A549 treated with Hydrocortisone at 1 μM for 4 hours (cell line): Measurements from ENCODE around the gene OCLN. TPM values are rescaled to one million over a fixed set of nuclear protein-coding genes. Genes with fewer than 3 reads are reported as not detected.

Source experiments
- total RNA-seq: library from RNA; stranded (reverse); fragments of 200-300 nt; extraction: Qiagen RNA extraction; gene quantifications from 5 replicates; pipeline ENCODE4 v1.2.3, GENCODE V29; 2022

OCLN gene, protein sequence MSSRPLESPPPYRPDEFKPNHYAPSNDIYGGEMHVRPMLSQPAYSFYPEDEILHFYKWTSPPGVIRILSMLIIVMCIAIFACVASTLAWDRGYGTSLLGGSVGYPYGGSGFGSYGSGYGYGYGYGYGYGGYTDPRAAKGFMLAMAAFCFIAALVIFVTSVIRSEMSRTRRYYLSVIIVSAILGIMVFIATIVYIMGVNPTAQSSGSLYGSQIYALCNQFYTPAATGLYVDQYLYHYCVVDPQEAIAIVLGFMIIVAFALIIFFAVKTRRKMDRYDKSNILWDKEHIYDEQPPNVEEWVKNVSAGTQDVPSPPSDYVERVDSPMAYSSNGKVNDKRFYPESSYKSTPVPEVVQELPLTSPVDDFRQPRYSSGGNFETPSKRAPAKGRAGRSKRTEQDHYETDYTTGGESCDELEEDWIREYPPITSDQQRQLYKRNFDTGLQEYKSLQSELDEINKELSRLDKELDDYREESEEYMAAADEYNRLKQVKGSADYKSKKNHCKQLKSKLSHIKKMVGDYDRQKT
- total RNA-seq = 7.2 to 14.8 TPM (median 8.7 TPM) in 5 replicates

DNA sequence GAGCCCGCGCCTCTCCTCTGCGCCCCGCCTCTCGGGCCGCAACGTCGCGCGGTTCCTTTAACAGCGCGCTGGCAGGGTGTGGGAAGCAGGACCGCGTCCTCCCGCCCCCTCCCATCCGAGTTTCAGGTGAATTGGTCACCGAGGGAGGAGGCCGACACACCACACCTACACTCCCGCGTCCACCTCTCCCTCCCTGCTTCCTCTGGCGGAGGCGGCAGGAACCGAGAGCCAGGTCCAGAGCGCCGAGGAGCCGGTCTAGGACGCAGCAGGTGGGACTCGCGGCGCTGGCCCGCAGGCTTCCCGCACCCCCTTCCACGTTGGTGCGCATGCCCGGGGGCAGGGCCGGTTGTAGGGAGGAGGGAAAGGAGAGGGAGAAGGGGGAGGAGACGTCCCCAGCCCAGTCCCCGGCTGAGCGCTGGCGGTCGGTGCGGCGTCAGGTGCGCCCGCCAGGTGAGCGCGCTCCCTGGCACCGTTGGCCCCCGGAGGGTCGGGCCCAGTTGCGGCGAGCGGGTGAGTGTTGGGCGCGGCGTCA, at the start of gene OCLN:
Gene OCLN, plus strand, starts transcription at position 400 of the 532 bp plus-strand sequence. CDS start 11,455 bp downstream, outside the sequence.

GRCh38 chr5:69559908-69560330, 67.3 kb downstream of the OCLN start, which contains the start of gene GTF2H2C:
TSS of gene GTF2H2C (plus strand) at chr5:69560191. CDS start at chr5:69565133, 4,942 bp downstream.

Other genes with a start within 250 kb of the OCLN start
- 2.8 to 4.0 TPM (median 3.3 TPM) in 5 replicates for gene CCDC125, start 160.0 kb upstream of the OCLN start, total RNA-seq
- gene AK6, start 123.3 kb upstream of the OCLN start, total RNA-seq = 36.3 to 50.9 TPM (median 49.8 TPM) in 5 replicates
- gene TAF9, start 123.3 kb upstream of the OCLN start, total RNA-seq = 120 to 148 TPM (median 129 TPM) in 5 replicates
- 15.7 to 18.7 TPM (median 16.3 TPM) in 5 replicates for gene RAD17, start 123.0 kb upstream of the OCLN start, total RNA-seq
- gene MARVELD2, start 77.7 kb upstream of the OCLN start, total RNA-seq = 2.0 to 4.3 TPM (median 2.4 TPM) in 5 replicates
- 32.0 to 41.4 TPM (median 32.2 TPM) in 5 replicates for gene GTF2H2C, start 67.4 kb downstream of the OCLN start, total RNA-seq